LNCaP clone FGC (cell line): ENCODE data around the gene SPRR1A.

Source experiments
- DNase-seq: peaks from one replicate; pipeline ENCODE4 v3.0.0-alpha.2; 2011; ENCODE audit warnings: low read depth
- H3K4me3 ChIP-seq: 2 replicates; pipeline ENCODE4 v1.5.1; 2011; ENCODE audit warnings: mild to moderate bottlenecking, low read depth, low read length, control low read depth
- TF ChIP-seq, protein P1 (sequence below): IDR thresholded peaks from 2 replicates; pipeline ENCODE4 v1.5.1; 2012; ENCODE audit warnings: mild to moderate bottlenecking; ENCODE audit not compliant: control insufficient read depth, insufficient read depth; ENCODE audit errors: extremely low read depth

Gene SPRR1A

GRCh38 chr1:152961226-152961891 is 22.5 kb upstream of the SPRR1A start:
- no peak for DNase-seq
- TF ChIP-seq, protein P1, sequence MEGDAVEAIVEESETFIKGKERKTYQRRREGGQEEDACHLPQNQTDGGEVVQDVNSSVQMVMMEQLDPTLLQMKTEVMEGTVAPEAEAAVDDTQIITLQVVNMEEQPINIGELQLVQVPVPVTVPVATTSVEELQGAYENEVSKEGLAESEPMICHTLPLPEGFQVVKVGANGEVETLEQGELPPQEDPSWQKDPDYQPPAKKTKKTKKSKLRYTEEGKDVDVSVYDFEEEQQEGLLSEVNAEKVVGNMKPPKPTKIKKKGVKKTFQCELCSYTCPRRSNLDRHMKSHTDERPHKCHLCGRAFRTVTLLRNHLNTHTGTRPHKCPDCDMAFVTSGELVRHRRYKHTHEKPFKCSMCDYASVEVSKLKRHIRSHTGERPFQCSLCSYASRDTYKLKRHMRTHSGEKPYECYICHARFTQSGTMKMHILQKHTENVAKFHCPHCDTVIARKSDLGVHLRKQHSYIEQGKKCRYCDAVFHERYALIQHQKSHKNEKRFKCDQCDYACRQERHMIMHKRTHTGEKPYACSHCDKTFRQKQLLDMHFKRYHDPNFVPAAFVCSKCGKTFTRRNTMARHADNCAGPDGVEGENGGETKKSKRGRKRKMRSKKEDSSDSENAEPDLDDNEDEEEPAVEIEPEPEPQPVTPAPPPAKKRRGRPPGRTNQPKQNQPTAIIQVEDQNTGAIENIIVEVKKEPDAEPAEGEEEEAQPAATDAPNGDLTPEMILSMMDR = no peak
- no peak overlapping the region for H3K4me3 ChIP-seq

GRCh38 chr1:152962876-152963415 is 20.9 kb upstream of the SPRR1A start:
- DNase-seq = peak; percentile 35
- TF ChIP-seq, protein P1 = no peak

DNA sequence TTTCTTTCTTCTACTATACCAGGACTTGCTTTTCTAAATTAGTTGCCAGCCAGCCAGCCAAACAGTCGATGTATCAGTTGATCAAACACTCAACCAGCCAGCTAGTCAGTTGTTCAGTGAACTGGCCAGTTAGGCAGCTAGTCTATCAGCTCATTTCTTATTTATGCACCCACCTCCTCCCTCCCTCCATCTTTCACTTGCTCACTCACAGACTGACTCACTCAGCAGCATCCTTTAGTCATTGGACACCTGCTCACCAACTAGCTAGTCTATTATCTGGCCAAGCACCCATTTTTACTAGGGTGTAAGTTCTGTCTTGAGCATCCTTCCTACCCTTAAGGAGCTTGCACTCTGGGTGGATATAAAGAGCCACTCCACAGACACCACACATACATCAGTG is 19.3 kb upstream of the SPRR1A start:
- no peak for DNase-seq
- no peak overlapping the region for H3K4me3 ChIP-seq
- TF ChIP-seq, protein P1 = no peak

More at GRCh38 chr1:152962876-152963415, 20.9 kb upstream of the SPRR1A start:
- no peak overlapping the region for H3K4me3 ChIP-seq

DNA sequence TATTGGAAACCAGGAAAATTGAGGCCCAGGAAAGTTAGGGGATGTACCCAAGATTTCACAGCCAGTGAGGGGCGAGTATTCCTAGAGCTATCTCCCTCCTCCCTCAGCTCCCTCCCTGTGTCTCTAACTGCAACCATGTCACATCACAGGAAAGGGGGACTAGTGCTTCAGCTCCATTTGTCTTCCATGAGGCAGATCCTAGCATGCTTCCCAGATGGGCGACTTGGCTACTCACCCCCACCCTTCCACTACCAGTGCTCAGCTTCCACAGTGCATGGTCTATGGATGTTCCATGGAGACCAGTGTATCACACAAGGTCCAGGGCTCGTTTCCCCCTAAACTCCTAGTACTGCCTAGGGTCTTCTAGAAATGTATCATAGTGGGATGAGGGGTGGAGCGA is 18.0 kb upstream of the SPRR1A start:
- no peak overlapping the region for H3K4me3 ChIP-seq
- TF ChIP-seq, protein P1 = no peak
- DNase-seq = no peak

DNA sequence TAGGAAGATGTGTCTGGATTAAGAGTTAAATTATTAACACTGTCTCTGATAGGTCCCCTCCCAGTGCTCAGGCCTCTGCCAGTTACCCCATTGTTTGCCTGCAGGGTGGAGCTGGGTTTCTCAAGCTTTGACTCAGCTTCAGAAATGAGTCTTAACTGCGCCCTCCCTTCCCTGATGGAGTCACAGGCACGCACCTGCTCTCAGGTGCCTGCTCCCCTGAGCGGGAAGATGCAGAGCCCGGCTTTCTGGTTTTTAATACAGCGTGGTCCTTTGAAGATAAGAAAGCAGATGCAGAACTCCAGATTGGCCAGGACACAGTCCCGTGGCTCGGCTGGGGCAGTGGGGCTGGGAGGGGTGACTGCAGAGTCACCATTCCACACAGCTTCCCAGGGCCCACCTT is 16.7 kb upstream of the SPRR1A start:
- DNase-seq = no peak
- TF ChIP-seq, protein P1 = no peak
- H3K4me3 ChIP-seq = no peak overlapping the region

- TF ChIP-seq, protein P1 = no peak
- no peak overlapping the region for H3K4me3 ChIP-seq
- no peak for DNase-seq
Measured at GRCh38 chr1:152968248-152968647, 15.6 kb upstream of the SPRR1A start.

DNA sequence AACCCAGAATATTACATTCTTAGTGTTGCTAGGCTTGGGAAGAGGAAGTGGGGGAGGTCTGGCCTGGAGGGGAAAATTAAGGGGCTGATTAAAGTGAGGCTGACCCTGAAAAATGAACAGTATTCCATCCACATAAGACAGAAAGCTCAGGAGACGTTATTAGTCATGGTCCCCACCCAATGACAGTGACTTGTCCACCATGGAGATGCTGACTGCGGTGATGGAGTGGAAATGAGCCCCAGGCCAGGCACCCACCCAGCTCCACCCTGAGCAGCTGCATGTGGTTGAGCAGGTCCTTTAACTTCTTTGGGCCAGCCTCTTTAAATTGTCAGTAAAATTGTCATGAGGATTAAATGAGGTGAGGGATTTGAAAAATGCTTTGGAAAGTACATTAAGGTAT is 14.8 kb upstream of the SPRR1A start:
- TF ChIP-seq, protein P1 = no peak
- H3K4me3 ChIP-seq = no peak overlapping the region
- no peak for DNase-seq
